Body of pancreas (tissue), 4 donors: Measurements from ENCODE around the gene HTT.

ENCODE experiments used
- CTCF ChIP-seq, 7 experiments: fragments of 450-650 bp in 4 of 7; fragments of 200-600 bp in 3 of 7; sonication (generic) in 3 of 7; IDR thresholded peaks; one replicate each; pipeline ENCODE4 v1.5.1; 2016 to 2019; ENCODE audit warnings: antibody characterized with exemption in 7 of 7
- POLR2A ChIP-seq, 3 donors: fragments of 450-650 bp; IDR thresholded peaks; one replicate each; pipeline ENCODE4 v1.6.1; 2016; ENCODE audit warnings: antibody characterized with exemption in 3 of 3, mild to moderate bottlenecking in 2 of 3

DNA sequence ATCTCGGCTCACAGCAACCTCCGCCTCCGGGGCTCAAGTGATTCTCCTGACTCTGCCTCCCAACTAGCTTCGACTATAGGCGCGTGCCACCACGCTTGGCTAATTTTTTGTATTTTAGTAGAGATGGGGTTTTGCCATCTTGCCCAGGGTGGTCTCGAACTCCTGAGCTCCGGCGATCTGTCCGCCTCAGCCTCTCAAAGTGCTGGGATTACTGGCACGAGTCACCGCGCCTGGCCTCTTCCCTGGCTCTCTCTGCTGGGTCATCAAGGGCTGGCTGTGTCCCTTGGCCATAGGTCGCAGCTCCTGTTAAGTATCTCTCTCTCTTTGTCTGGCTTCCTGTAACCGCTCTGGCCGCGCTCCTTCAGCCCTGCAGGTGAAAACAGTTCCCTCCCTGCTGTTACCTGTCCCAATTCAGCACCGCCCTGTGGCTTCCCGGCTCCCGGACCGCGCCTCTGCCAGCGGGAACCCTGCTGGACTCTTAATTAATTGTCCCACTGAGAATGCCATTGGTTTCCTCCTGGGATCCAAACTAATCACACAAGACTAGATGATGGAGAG, 217.0 kb downstream of the HTT start:
- TF ChIP-seq POLR2A (IDR thresholded peaks at IDR 0.05), result no peak
- no peak for TF ChIP-seq CTCF (IDR thresholded peaks at IDR 0.05)
